SJSA1 (cell line): Measurements from ENCODE around the gene IRF1. TPM values are rescaled to one million over a fixed set of nuclear protein-coding genes. Genes with fewer than 3 reads are reported as not detected.
A peak's percentile ranks its signal among the peaks of the same experiment; 100 is the strongest.
"Not testable (repeated sequence)": the region's sequence is repeated elsewhere in the genome, so short reads cannot be mapped to it uniquely, and the experiment has no call there.

Experiments
- DNase-seq, 2 experiments: peaks; one replicate each; pipeline ENCODE4 v3.0.0-alpha.2; 2015 to 2020; ENCODE audit warnings: low spot score in 2 of 2, low read depth in 1 of 2
- H3K27ac ChIP-seq: fragments of 250-450 bp; sonication (Bioruptor Pico); 2 replicates; pipeline ENCODE4 v1.5.1; 2020; ENCODE audit warnings: mild to moderate bottlenecking, moderate library complexity
- H3K27me3 ChIP-seq: fragments of 250-450 bp; sonication (Bioruptor Pico); replicated peaks from 2 replicates; pipeline ENCODE4 v1.5.1; 2020; ENCODE audit warnings: mild to moderate bottlenecking, moderate library complexity
- H3K36me3 ChIP-seq: fragments of 250-450 bp; sonication (Bioruptor Pico); 2 replicates; pipeline ENCODE4 v1.5.1; 2020; ENCODE audit warnings: mild to moderate bottlenecking
- H3K4me1 ChIP-seq: fragments of 250-450 bp; sonication (Bioruptor Pico); replicated peaks from 2 replicates; pipeline ENCODE4 v1.6.1; 2021; ENCODE audit warnings: mild to moderate bottlenecking
- H3K4me3 ChIP-seq: fragments of 250-450 bp; sonication (Bioruptor Pico); 2 replicates; pipeline ENCODE4 v1.5.1; 2020; ENCODE audit warnings: mild to moderate bottlenecking
- H3K9me3 ChIP-seq: fragments of 250-450 bp; sonication (Bioruptor Pico); replicated peaks from 2 replicates; pipeline ENCODE4 v1.5.1; 2020; ENCODE audit warnings: mild to moderate bottlenecking
- total RNA-seq: library from RNA; depleted of rRNA; stranded (reverse); fragments of >200 nt; shearing (Covaris generic); gene quantifications from 2 replicates; pipeline ENCODE4 v1.2.3, GENCODE V29; 2014

The IRF1 gene
- total RNA-seq, 1 experiment from 2014 or later = 18.4 TPM

- Histone ChIP-seq H3K4me3 (no peak overlapping the region), H3K27ac (no peak overlapping the region), H3K27me3 (no peaks in the 10 kb centered on the region), H3K36me3 (no peaks in the 10 kb centered on the region; the same call in 1 of the 2 replicates), H3K9me3 (no peaks in the 10 kb centered on the region; the same call in 1 of the 2 replicates), H3K4me1 (peaks cover 35% of the 10 kb centered on the region)
- DNase-seq = no peak
Measured at GRCh38 chr5:132451387-132451786, 39.2 kb downstream of the IRF1 start.

- Histone ChIP-seq H3K4me3 (no peak overlapping the region), H3K36me3 (no peaks in the 10 kb centered on the region; the same call in 1 of the 2 replicates), H3K27ac (no peak overlapping the region), H3K9me3 (no peaks in the 10 kb centered on the region; the same call in 1 of the 2 replicates), H3K4me1 (peaks cover 35% of the 10 kb centered on the region), H3K27me3 (no peaks in the 10 kb centered on the region)
- no peak for DNase-seq
Measured at GRCh38 chr5:132449060-132449459, 41.5 kb downstream of the IRF1 start.

GRCh38 chr5:132447196-132447595, 43.4 kb downstream of the IRF1 start:
- no peak overlapping the region for H3K4me3 ChIP-seq
- DNase-seq = no peak
- H3K36me3 ChIP-seq = no peaks in the 10 kb centered on the region; the same call in 1 of the 2 replicates
- no peaks in the 10 kb centered on the region; the same call in 1 of the 2 replicates for H3K9me3 ChIP-seq
- peaks cover 35% of the 10 kb centered on the region for H3K4me1 ChIP-seq
- no peak overlapping the region for H3K27ac ChIP-seq
- no peaks in the 10 kb centered on the region for H3K27me3 ChIP-seq

- Histone ChIP-seq H3K4me3 (no peak overlapping the region), H3K27me3 (no peaks in the 10 kb centered on the region), H3K9me3 (no peaks in the 10 kb centered on the region; the same call in 1 of the 2 replicates), H3K4me1 (peaks cover 33% of the 10 kb centered on the region), H3K36me3 (no peaks in the 10 kb centered on the region; the same call in 1 of the 2 replicates), H3K27ac (no peak overlapping the region)
- DNase-seq = peak in 1 of 2 experiments; percentile 19
Measured at GRCh38 chr5:132446621-132447020, 44.0 kb downstream of the IRF1 start.

- peak in 1 of 2 experiments; percentile 61 for DNase-seq
- Histone ChIP-seq H3K36me3 (no peaks in the 10 kb centered on the region; the same call in 1 of the 2 replicates), H3K9me3 (no peaks in the 10 kb centered on the region; the same call in 1 of the 2 replicates), H3K27ac (peak overlapping the region; percentile 49), H3K27me3 (no peaks in the 10 kb centered on the region), H3K4me1 (peaks cover 26% of the 10 kb centered on the region), H3K4me3 (no peak overlapping the region)
Measured at GRCh38 chr5:132445930-132446329, 44.6 kb downstream of the IRF1 start.

- peak overlapping the region; percentile 49 for H3K27ac ChIP-seq
- H3K27me3 ChIP-seq = no peaks in the 10 kb centered on the region
- H3K4me1 ChIP-seq = peaks cover 22% of the 10 kb centered on the region
- no peaks in the 10 kb centered on the region; the same call in 1 of the 2 replicates for H3K9me3 ChIP-seq
- H3K36me3 ChIP-seq = no peaks in the 10 kb centered on the region; the same call in 1 of the 2 replicates
- H3K4me3 ChIP-seq = no peak overlapping the region
- no peak for DNase-seq
Measured at GRCh38 chr5:132445640-132445923, 45.0 kb downstream of the IRF1 start.

GRCh38 chr5:132444841-132445639, 45.5 kb downstream of the IRF1 start:
- Histone ChIP-seq H3K4me1 (peaks cover 23% of the 10 kb centered on the region), H3K27ac (no peak overlapping the region), H3K4me3 (no peak overlapping the region), H3K9me3 (no peaks in the 10 kb centered on the region; the same call in 1 of the 2 replicates), H3K36me3 (no peaks in the 10 kb centered on the region; the same call in 1 of the 2 replicates), H3K27me3 (no peaks in the 10 kb centered on the region)
- DNase-seq = no peak

GRCh38 chr5:132444061-132444460, 46.5 kb downstream of the IRF1 start:
- Histone ChIP-seq H3K27ac (no peak overlapping the region), H3K27me3 (no peaks in the 10 kb centered on the region), H3K4me3 (no peak overlapping the region), H3K4me1 (peaks cover 32% of the 10 kb centered on the region), H3K9me3 (no peaks in the 10 kb centered on the region; the same call in 1 of the 2 replicates), H3K36me3 (no peaks in the 10 kb centered on the region; the same call in 1 of the 2 replicates)
- DNase-seq = no peak

GRCh38 chr5:132439521-132440089, 51.0 kb downstream of the IRF1 start:
- H3K36me3 ChIP-seq = no peaks in the 10 kb centered on the region
- H3K27ac ChIP-seq = peak overlapping the region; percentile 45
- DNase-seq = peak; percentile 78 to 80
- peaks cover 48% of the 10 kb centered on the region for H3K4me1 ChIP-seq
- no peaks in the 10 kb centered on the region for H3K27me3 ChIP-seq
- no peaks in the 10 kb centered on the region for H3K9me3 ChIP-seq
- H3K4me3 ChIP-seq = no peak overlapping the region

- Histone ChIP-seq H3K27me3 (no peaks in the 10 kb centered on the region), H3K9me3 (no peaks in the 10 kb centered on the region), H3K4me3 (no peak overlapping the region), H3K4me1 (peaks cover 55% of the 10 kb centered on the region), H3K36me3 (no peaks in the 10 kb centered on the region), H3K27ac (peak overlapping the region; percentile 45)
- DNase-seq = no peak
Measured at GRCh38 chr5:132438917-132439316, 51.7 kb downstream of the IRF1 start.

- Histone ChIP-seq H3K27ac (peak overlapping the region; percentile 73), H3K4me1 (peaks cover 56% of the 10 kb centered on the region)
- not testable (repeated sequence) for H3K9me3 ChIP-seq, H3K4me3 ChIP-seq, H3K27me3 ChIP-seq, H3K36me3 ChIP-seq
- DNase-seq = peak in 1 of 2 experiments; percentile 16
Measured at GRCh38 chr5:132438267-132438645, 52.3 kb downstream of the IRF1 start.

- Histone ChIP-seq H3K4me3 (no peak overlapping the region), H3K9me3 (no peaks in the 10 kb centered on the region), H3K36me3 (no peaks in the 10 kb centered on the region), H3K4me1 (peaks cover 56% of the 10 kb centered on the region), H3K27ac (peak overlapping the region; percentile 73), H3K27me3 (no peaks in the 10 kb centered on the region)
- peak; percentile 95 to 98 for DNase-seq
Measured at GRCh38 chr5:132437604-132438266, 52.8 kb downstream of the IRF1 start.

GRCh38 chr5:132436936-132437335, 53.6 kb downstream of the IRF1 start:
- Histone ChIP-seq H3K27ac (peak overlapping the region; percentile 45), H3K4me3 (no peak overlapping the region), H3K4me1 (peaks cover 56% of the 10 kb centered on the region), H3K9me3 (no peaks in the 10 kb centered on the region), H3K36me3 (no peaks in the 10 kb centered on the region), H3K27me3 (no peaks in the 10 kb centered on the region)
- DNase-seq = peak in 1 of 2 experiments; percentile 28

GRCh38 chr5:132435886-132436285, 54.7 kb downstream of the IRF1 start:
- H3K27me3 ChIP-seq = no peaks in the 10 kb centered on the region
- no peak overlapping the region for H3K4me3 ChIP-seq
- no peak overlapping the region for H3K27ac ChIP-seq
- H3K4me1 ChIP-seq = peaks cover 56% of the 10 kb centered on the region
- no peaks in the 10 kb centered on the region for H3K9me3 ChIP-seq
- peak in 1 of 2 experiments; percentile 30 for DNase-seq
- no peaks in the 10 kb centered on the region for H3K36me3 ChIP-seq
